Gastroesophageal sphincter (tissue), 4 donors: ENCODE results near the gene SLCO3A1. TPM values are rescaled to one million over a fixed set of nuclear protein-coding genes. Genes with fewer than 3 reads are reported as not detected.
A peak's percentile ranks its signal among the peaks of the same experiment; 100 is the strongest.

Experiments used
- ATAC-seq: fragments of 150-250 bp; one replicate; pipeline ENCODE4 v1.9.1; 2016; ENCODE audit warnings: mild to moderate bottlenecking, moderate library complexity
- H3K27ac ChIP-seq, 4 donors: fragments of 200-600 bp; sonication (generic) in 3 of 4; 1 replicate in 3 of 4; 2 replicates in 1 of 4; pipeline ENCODE4 v1.5.1; 2016 to 2019
- H3K27me3 ChIP-seq: fragments of 200-600 bp; sonication (generic); one replicate; pipeline ENCODE4 v1.5.1; 2019
- H3K36me3 ChIP-seq, 2 donors: fragments of 200-600 bp; sonication (generic); one replicate each; pipeline ENCODE4 v1.5.1; 2019; ENCODE audit warnings: control low read depth in 1 of 2
- H3K4me1 ChIP-seq, 3 donors: fragments of 200-600 bp; sonication (generic); 1 replicate in 2 of 3; 2 replicates in 1 of 3; pipeline ENCODE4 v1.5.1; 2016 to 2019; ENCODE audit warnings: control low read depth in 2 of 3
- H3K4me3 ChIP-seq, 2 donors: fragments of 200-600 bp; sonication (generic); one replicate each; pipeline ENCODE4 v1.5.1; 2019; ENCODE audit warnings: mild to moderate bottlenecking in 1 of 2, moderate library complexity in 1 of 2
- H3K9me3 ChIP-seq, 3 donors: fragments of 200-600 bp; sonication (generic); one replicate each; pipeline ENCODE4 v1.5.1; 2017 to 2019; ENCODE audit warnings: control low read depth in 2 of 3
- EP300 ChIP-seq: sonication (generic); formaldehyde crosslinking; IDR thresholded peaks from one replicate; pipeline ENCODE4 v1.6.1; 2017; ENCODE audit warnings: antibody characterized with exemption, mild to moderate bottlenecking
- POLR2A ChIP-seq, 2 donors: fragments of 450-650 bp; IDR thresholded peaks; one replicate each; pipeline ENCODE4 v1.6.1; 2017; ENCODE audit warnings: antibody characterized with exemption in 2 of 2, mild to moderate bottlenecking in 2 of 2, moderate library complexity in 1 of 2
- POLR2AphosphoS5 ChIP-seq: sonication (generic); formaldehyde crosslinking; IDR thresholded peaks from one replicate; pipeline ENCODE4 v1.6.1; 2017; ENCODE audit warnings: antibody characterized with exemption
- WGBS, 2 donors: methylation state at CpG; one replicate each; pipeline ENCODE4 v1.1.5; 2018; ENCODE audit warnings: low coverage in 1 of 2; 5-methylcytosine and 5-hydroxymethylcytosine counted together
- total RNA-seq, 4 donors: library from RNA; depleted of rRNA; stranded (reverse); fragments of >200 nt; gene quantifications; one replicate each; pipeline ENCODE4 v1.1.0, GENCODE V29; 2016
- TF ChIP-seq, protein P1 (sequence below), 4 experiments: fragments of 200-600 bp in 2 of 4; fragments of 450-650 bp in 2 of 4; sonication (generic) in 1 of 4; IDR thresholded peaks; one replicate each; pipeline ENCODE4 v1.5.1; 2017 to 2019; ENCODE audit warnings: antibody characterized with exemption in 4 of 4, mild to moderate bottlenecking in 2 of 4, moderate library complexity in 2 of 4

Gene SLCO3A1
- total RNA-seq, 4 donors from 2014 or later: 10.1 to 14.4 (median 12.1) TPM

GRCh38 chr15:91853948-91854638 is 585 bp downstream of the SLCO3A1 start:
- Histone ChIP-seq H3K36me3 (no peaks in the 10 kb centered on the region), H3K4me1 (peaks cover 6 to 57% (median 20%) of the 10 kb centered on the region in 3 donors), H3K9me3 (no peaks in the 10 kb centered on the region), H3K27ac (peak overlapping the region; percentile 70 to 95 (median 94)), H3K4me3 (peak overlapping the region; percentile 79), H3K27me3 (no peaks in the 10 kb centered on the region)
- TF ChIP-seq, protein P1, sequence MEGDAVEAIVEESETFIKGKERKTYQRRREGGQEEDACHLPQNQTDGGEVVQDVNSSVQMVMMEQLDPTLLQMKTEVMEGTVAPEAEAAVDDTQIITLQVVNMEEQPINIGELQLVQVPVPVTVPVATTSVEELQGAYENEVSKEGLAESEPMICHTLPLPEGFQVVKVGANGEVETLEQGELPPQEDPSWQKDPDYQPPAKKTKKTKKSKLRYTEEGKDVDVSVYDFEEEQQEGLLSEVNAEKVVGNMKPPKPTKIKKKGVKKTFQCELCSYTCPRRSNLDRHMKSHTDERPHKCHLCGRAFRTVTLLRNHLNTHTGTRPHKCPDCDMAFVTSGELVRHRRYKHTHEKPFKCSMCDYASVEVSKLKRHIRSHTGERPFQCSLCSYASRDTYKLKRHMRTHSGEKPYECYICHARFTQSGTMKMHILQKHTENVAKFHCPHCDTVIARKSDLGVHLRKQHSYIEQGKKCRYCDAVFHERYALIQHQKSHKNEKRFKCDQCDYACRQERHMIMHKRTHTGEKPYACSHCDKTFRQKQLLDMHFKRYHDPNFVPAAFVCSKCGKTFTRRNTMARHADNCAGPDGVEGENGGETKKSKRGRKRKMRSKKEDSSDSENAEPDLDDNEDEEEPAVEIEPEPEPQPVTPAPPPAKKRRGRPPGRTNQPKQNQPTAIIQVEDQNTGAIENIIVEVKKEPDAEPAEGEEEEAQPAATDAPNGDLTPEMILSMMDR (IDR thresholded peaks at IDR 0.05): peak in 3 of 4 experiments; percentile 35 to 44 (median 38)
- TF ChIP-seq POLR2AphosphoS5: no peak
- peak; percentile 37 for ATAC-seq
- 0 to 6% methylated on average over 6 to 11 of the region's 60 CpGs for WGBS, 2 donors

- no peak for ATAC-seq
- Histone ChIP-seq H3K27ac (peak overlapping the region in 3 of 4 donors; percentile 94 to 95 (median 95)), H3K4me1 (peaks cover 6 to 57% (median 20%) of the 10 kb centered on the region in 3 donors), H3K9me3 (no peaks in the 10 kb centered on the region), H3K4me3 (peak overlapping the region; percentile 79), H3K27me3 (no peaks in the 10 kb centered on the region), H3K36me3 (no peaks in the 10 kb centered on the region)
- TF ChIP-seq POLR2A (IDR thresholded peaks at IDR 0.05) (no peak), EP300 (no peak), POLR2AphosphoS5 (no peak)
- TF ChIP-seq, protein P1 (IDR thresholded peaks at IDR 0.05): no peak
- 63 to 76% methylated on average over 5 to 6 of the region's 12 CpGs for WGBS, 2 donors
Observed at GRCh38 chr15:91854639-91854990, 1.1 kb downstream of the SLCO3A1 start.

- peak overlapping the region in 2 of 4 donors; percentile 94 to 95 for H3K27ac ChIP-seq
- WGBS, 2 donors: 57 to 71% methylated on average over 6 of the region's 6 CpGs
- H3K9me3 ChIP-seq: no peaks in the 10 kb centered on the region
- no peaks in the 10 kb centered on the region for H3K27me3 ChIP-seq
- no peaks in the 10 kb centered on the region for H3K36me3 ChIP-seq
- ATAC-seq: no peak
- TF ChIP-seq, protein P1 (IDR thresholded peaks at IDR 0.05): no peak
- TF ChIP-seq POLR2A (IDR thresholded peaks at IDR 0.05) (no peak), POLR2AphosphoS5 (no peak), EP300 (no peak)
- H3K4me3 ChIP-seq: peak overlapping the region in 1 of 2 donors; percentile 79
- H3K4me1 ChIP-seq: peaks cover 6 to 57% (median 20%) of the 10 kb centered on the region in 3 donors
Observed at GRCh38 chr15:91855241-91855640, 1.7 kb downstream of the SLCO3A1 start.

DNA sequence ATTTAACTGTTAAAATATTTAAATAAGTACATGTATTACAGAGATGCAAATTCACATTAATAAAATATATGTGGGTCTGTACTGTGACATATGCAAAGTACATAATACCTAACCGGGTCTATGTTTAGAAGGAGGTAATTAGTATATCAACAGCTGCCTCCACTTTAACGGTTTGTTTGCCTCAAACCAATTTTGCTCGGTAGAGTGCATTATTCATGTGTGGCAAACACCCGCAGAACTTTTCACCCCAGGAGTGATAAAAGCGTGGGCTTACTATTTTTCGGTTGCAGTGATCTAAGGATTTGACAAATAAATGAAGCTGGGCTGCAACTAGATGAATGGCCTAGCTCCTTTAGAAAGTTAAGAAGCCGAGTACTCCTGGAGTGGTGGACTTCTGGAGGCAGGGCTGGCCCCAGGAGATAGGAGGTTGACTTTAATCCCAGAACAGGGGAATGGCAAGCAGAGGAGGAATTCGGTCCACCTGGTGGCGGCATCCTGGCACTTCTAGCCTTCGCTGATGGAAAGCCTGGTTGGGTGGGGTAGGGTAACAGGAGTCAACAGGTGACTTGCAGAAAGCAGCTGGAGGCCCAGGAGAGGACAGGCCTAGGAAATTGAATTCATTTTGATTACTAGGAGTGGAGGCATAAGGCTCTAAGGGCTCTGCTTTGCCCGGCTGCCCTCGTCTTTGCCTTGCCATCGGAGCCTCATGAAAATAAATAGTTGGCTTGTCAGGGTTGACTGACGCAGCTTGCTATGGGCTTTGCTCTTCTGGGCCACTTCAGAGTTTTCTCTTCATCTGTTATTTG is 2.4 kb downstream of the SLCO3A1 start:
- no peak for ATAC-seq
- peak overlapping the region in 3 of 4 donors; percentile 7 to 39 (median 30) for H3K27ac ChIP-seq
- TF ChIP-seq POLR2AphosphoS5: no peak
- TF ChIP-seq, protein P1 (IDR thresholded peaks at IDR 0.05): peak in 1 of 4 experiments; percentile 19
- H3K4me3 ChIP-seq: no peak overlapping the region
- no peaks in the 10 kb centered on the region for H3K36me3 ChIP-seq
- WGBS, 2 donors: 77 to 85% methylated on average over 7 to 12 of the region's 14 CpGs
- peaks cover 6 to 55% (median 20%) of the 10 kb centered on the region in 3 donors for H3K4me1 ChIP-seq
- no peaks in the 10 kb centered on the region for H3K27me3 ChIP-seq
- no peaks in the 10 kb centered on the region for H3K9me3 ChIP-seq
